PC-9 (cell line): ENCODE results near the gene SLC25A21.

ENCODE experiments used
- EZH2 ChIP-seq: fragments of 200-600 bp; sonication (generic); IDR thresholded peaks from 2 replicates; pipeline ENCODE4 v1.8.0; 2017; ENCODE audit warnings: antibody characterized with exemption, low read depth
- TF ChIP-seq, protein P1 (sequence below): fragments of 200-600 bp; sonication (generic); conservative IDR thresholded peaks from 2 replicates; pipeline ENCODE4 v1.6.1; 2017; ENCODE audit warnings: mixed run types, antibody characterized with exemption, mild to moderate bottlenecking, moderate library complexity

DNA sequence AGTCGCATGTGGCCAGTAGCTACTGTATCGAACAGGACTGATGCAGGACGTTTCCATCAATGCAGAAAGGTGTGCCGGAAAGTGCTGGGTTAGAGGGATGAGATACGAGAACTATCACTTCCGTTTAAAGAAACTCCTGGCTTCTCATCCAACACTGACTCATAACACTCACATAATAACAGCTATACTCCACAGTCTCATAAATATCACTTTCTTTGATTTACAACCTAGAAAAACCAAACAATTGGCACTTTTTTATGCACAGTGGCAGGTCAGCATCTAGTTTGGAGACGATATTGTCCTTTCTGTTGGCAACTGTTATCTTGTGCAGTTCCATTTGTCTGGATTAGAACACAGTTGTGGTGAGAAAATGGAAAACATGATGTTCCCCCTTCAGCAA lies 43.4 kb downstream of the SLC25A21 start:
- TF ChIP-seq, protein P1, sequence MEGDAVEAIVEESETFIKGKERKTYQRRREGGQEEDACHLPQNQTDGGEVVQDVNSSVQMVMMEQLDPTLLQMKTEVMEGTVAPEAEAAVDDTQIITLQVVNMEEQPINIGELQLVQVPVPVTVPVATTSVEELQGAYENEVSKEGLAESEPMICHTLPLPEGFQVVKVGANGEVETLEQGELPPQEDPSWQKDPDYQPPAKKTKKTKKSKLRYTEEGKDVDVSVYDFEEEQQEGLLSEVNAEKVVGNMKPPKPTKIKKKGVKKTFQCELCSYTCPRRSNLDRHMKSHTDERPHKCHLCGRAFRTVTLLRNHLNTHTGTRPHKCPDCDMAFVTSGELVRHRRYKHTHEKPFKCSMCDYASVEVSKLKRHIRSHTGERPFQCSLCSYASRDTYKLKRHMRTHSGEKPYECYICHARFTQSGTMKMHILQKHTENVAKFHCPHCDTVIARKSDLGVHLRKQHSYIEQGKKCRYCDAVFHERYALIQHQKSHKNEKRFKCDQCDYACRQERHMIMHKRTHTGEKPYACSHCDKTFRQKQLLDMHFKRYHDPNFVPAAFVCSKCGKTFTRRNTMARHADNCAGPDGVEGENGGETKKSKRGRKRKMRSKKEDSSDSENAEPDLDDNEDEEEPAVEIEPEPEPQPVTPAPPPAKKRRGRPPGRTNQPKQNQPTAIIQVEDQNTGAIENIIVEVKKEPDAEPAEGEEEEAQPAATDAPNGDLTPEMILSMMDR = no peak
- TF ChIP-seq EZH2 = no peak
